Activated CD8-positive, alpha-beta memory T cell treated with anti-CD3 and anti-CD28 coated beads for 1 hour (primary cell): ENCODE results near the gene GJA10.

ENCODE experiments used
- DNase-seq, 2 donors: peaks; one replicate each; pipeline ENCODE4 v3.0.0-alpha.2; 2020; ENCODE audit warnings: low read depth in 1 of 2; ENCODE audit errors: extremely low read depth in 1 of 2

The GJA10 gene

GRCh38 chr6:89916136-89916920, 22.1 kb downstream of the GJA10 start:
- no peak for DNase-seq

GRCh38 chr6:89917216-89917615, 22.9 kb downstream of the GJA10 start:
- DNase-seq = no peak

GRCh38 chr6:89917801-89918366, 23.6 kb downstream of the GJA10 start:
- DNase-seq = no peak

GRCh38 chr6:89921197-89921596, 26.9 kb downstream of the GJA10 start:
- DNase-seq = no peak

GRCh38 chr6:89921691-89922090, 27.4 kb downstream of the GJA10 start:
- DNase-seq = no peak

GRCh38 chr6:89924231-89924630, 30.0 kb downstream of the GJA10 start:
- DNase-seq = no peak

GRCh38 chr6:89925826-89926225, 31.6 kb downstream of the GJA10 start:
- no peak for DNase-seq

GRCh38 chr6:89927264-89927663, 33.0 kb downstream of the GJA10 start:
- DNase-seq = no peak

GRCh38 chr6:89927791-89928550, 33.7 kb downstream of the GJA10 start:
- no peak for DNase-seq

- no peak for DNase-seq
These were observed 34.3 kb downstream of the GJA10 start for GRCh38 chr6:89928604-89929003.

- no peak for DNase-seq
These were observed 36.5 kb downstream of the GJA10 start for GRCh38 chr6:89930789-89931188.

GRCh38 chr6:89932245-89932802, 38.1 kb downstream of the GJA10 start:
- DNase-seq = no peak

GRCh38 chr6:89934685-89935366, 40.6 kb downstream of the GJA10 start:
- no peak for DNase-seq

- DNase-seq = no peak
These were observed 41.9 kb downstream of the GJA10 start for GRCh38 chr6:89936177-89936576.

- DNase-seq = no peak
These were observed 43.7 kb downstream of the GJA10 start for GRCh38 chr6:89938014-89938413.

GRCh38 chr6:89939144-89939543, 44.9 kb downstream of the GJA10 start:
- DNase-seq = no peak

GRCh38 chr6:89940225-89941027, 46.2 kb downstream of the GJA10 start:
- DNase-seq = peak; percentile 35 to 37

GRCh38 chr6:89941031-89941762, 46.9 kb downstream of the GJA10 start:
- DNase-seq = no peak

GRCh38 chr6:89941763-89942497, 47.7 kb downstream of the GJA10 start:
- no peak for DNase-seq
